Stimulated activated CD4-positive, alpha-beta T cell treated with anti-CD3 and anti-CD28 coated beads, Interleukin-4, amount 100 ng/mL, for 24 hours (primary cell): ENCODE measurements around the gene PPP1R13L.

Experiments
- DNase-seq: peaks from one replicate; pipeline ENCODE4 v3.0.0-alpha.2; 2020

PPP1R13L gene

GRCh38 chr19:45406226-45407090 lies 1.6 kb upstream of the PPP1R13L start, which contains the start of gene POLR1G:
POLR1G (plus strand) TSS chr19:45406644; CDS start chr19:45406697, 53 bp downstream.
- DNase-seq = peak; percentile 85

DNA sequence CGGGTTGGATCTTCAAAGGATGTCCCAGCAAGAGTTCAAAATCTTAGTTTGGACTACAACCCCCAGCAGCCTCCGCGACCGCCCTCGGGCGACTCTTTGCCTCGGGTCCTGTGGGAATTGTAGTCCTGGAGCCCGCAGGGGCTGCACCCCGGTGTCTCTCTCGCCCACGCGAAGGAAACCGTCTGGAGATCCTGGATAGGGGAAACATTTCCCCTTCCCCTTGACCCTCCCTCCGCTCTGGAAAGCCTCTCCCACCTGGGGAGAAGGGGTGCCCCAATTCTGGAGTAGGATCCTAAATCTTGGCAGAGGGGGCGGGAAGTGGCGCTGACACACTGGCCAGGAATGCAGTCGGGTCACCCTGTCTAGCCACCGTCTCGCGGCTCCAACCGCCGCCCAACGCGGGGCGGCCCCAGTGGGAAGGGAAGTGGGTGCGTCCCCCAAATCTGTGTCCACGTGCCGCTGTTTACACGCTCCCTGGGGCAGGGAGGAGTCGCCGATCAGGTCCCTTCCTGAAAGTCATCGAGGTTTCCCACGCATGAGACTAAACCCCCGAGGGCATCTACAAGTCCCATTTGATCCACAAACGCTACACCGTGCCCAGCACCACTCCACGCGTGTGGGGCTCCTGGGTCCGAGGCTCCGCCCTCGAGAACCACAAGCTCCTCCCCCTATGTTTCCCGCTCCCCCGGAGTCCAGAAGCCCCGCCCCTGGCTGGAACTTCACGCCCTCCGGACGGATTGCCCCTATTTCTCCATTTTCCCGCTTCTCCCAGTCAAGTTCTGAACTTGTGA lies 761 bp upstream of the PPP1R13L start:
- peak; percentile 84 for DNase-seq

- peak; percentile 55 for DNase-seq
Observed at GRCh38 chr19:45403781-45404556, 900 bp downstream of the PPP1R13L start.

- DNase-seq = no peak
Observed at GRCh38 chr19:45403272-45403671, 1.6 kb downstream of the PPP1R13L start.

DNA sequence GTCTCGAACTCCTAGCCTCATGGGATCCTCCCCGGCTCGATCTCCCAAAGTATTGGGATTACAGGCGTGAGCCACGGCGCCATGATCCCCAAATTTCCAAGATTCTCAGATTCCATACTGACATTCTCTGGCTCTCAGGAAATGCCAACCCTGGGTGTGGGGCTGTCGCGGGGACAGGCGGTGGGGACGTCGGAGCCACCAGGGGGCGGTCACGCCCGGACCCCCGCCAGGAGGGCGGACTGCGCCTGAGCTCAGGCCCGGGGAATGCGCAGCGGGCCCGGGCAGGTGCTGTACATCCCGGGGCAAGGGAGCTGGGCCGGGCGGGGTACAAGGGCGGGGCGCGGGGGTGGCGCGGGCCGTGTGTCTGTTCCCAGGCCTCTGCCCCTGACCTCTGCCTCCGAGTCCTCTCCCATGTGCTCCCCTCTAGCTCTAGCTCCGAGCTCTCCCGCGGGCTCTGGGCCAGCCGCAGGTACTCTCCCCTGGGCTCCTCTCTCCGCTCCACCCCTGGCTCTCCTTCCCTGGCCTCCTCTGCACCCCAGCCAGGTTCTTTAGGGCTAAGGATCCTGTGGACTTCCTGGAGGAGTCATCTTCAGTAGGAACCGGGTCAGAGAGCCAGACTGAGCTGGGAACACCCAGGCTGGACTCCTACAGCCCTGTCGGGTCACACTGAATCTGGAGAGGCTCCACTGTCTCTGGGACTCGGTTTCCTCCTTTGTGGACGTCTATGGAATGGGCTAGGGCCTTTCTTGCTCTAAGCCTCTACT lies 2.4 kb downstream of the PPP1R13L start:
- no peak for DNase-seq

DNA sequence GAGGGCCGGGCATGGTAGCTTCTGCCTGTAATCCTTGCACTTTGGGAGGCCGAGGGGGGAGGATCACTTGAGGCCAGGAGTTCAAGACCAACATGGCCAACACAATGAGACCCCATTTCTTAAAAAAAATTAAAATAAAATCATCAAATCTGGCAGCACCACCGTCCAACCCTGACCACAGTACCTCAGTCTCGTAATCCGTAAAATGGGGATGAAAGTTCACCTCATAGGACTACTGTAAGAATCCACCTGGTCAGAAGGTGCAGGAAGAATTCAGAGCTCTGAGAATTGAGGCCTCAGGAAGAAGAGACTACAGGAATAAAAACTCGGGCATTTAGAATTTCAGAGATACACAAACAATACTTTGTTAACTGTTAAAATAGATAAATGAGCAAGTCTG lies 3.1 kb downstream of the PPP1R13L start:
- DNase-seq = no peak

DNA sequence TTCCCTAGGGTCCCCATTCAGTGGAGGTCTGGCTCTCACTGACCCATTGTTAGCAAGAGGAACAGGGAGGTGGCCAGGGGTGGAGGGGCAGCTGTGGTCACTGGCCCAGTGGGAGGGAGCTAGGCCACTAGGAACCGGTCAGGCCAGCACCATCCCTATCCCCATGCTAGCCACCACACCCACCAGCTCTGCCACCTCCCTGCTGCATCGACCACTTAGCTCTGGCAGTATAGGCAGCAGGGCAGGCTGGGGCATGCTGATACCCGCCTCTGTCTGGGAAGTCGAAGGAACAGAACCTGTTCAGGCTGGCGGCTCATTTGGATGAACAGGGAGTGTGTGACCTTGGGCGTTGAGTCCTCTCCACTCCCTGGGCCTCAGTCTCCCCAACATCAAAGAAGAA lies 4.7 kb downstream of the PPP1R13L start:
- no peak for DNase-seq

DNA sequence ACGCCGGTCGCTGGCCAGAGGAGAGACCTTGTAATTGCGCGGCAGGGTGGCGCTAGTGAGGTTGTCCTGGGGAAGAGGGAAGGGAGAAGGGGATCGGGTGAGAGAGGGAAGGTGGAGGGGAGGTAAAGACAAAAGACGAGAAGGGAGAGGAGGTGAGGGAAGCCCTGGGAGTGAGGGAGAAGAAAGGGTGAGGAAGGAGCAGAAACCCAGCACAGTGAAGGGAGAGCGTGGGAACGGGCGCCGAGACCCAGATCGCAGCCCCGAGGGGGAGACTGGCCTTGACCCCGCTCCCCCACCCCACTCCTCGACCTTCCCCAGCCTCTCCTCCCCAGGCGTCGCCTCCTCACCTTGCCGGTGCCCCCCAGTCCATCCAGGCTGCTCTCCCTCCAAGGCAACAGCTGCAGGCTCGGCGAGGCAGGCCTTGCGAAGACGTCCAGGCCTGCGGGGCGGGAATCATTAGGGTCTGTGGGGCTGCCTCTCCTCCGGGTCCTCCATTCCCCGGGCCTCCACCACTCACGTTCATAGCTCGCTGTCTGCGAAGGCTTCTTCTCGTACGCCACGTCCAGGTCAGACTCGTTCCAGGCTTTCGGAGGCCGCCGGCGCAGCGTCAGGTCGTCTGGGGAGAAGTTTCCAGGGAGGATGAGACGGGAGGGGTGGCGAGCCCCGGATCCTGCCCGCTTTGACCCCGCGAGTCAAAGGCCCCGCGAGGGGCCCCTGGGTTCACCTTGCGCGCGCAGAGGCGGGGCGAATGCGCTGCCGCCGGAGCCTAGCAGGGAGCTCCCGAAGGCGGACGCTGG lies 8.8 kb downstream of the PPP1R13L start:
- DNase-seq = no peak

DNA sequence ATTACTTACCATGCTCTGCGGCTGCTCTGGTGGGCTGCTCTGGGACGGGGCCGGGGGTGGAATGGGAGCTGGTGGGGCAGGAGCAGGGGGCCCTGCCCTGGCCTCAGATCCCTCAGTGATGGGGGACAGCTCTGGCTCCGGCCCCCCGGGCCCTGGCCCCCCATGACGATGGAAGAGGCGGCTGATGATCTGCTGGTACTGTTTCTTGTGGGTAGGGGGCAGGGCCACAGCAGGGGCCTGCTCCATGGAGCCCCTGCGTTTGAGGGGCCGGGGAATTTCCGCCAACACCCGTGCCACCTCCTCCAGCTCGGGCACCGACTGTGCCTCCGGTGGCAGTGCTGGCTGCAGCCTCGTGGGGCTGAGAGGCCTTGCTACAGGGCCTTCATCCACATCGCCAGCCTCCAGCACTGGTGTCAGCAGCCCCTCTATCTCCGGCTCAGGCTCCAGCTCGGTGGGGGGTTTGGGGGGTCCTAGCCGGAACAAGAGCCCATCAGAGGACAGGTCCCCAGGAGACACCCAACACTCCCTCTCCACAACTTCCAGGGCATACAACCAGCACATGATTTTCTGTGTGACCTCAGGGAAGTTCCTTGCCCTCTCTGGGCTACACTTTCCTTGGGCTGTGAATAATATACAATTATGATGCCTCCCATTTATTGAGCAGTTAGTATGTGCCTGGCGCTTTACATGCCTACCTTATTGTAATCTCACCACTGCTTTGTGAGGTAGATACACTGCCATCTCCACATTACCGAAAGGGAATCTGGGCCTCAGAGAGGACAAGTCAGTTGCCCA lies 12.8 kb downstream of the PPP1R13L start:
- no peak for DNase-seq

GRCh38 chr19:45391346-45391745 lies 13.5 kb downstream of the PPP1R13L start:
- DNase-seq = no peak

GRCh38 chr19:45385392-45386221 lies 19.3 kb downstream of the PPP1R13L start:
- DNase-seq = no peak

- no peak for DNase-seq
Observed at GRCh38 chr19:45382426-45382825, 22.4 kb downstream of the PPP1R13L start.

- DNase-seq = no peak
Observed at GRCh38 chr19:45380107-45380506, 24.8 kb downstream of the PPP1R13L start.

GRCh38 chr19:45376045-45376724 lies 28.7 kb downstream of the PPP1R13L start:
- DNase-seq = no peak

- DNase-seq = peak; percentile 100
Observed at GRCh38 chr19:45370410-45371204, 34.3 kb downstream of the PPP1R13L start, which contains the start of gene ERCC2. ERCC2 (minus strand) TSS chr19:45370573; CDS start chr19:45370540, 33 bp downstream.

GRCh38 chr19:45368737-45369340 lies 36.0 kb downstream of the PPP1R13L start:
- DNase-seq = no peak

GRCh38 chr19:45368127-45368526 lies 36.7 kb downstream of the PPP1R13L start:
- DNase-seq = no peak

DNA sequence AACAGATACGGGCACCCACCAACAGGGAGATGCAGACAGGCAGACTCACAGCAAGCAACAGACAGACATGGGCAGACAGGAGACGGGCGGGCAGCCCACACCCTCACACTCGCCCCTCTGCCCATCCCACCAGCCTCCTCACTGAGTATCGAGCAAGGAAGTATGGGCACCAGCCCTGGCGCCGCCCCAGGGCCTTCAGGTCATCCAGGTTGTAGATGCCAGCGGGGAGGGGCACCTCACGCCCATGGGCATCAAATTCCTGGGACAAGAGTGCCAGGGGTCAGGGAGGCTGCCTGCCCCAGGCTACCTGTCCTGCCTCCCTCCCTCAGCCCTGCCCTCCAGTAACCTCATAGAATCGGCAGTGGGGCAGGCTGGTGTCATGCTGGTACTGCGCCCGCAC lies 40.2 kb downstream of the PPP1R13L start:
- DNase-seq = no peak
